HepG2 (cell line): ENCODE data around the gene CCDC82. TPM values are rescaled to one million over a fixed set of nuclear protein-coding genes. Genes with fewer than 3 reads are reported as not detected.

ENCODE experiments used
- ASH2L ChIP-seq: fragments of 300-600, 200-600 bp; sonication (generic); IDR thresholded peaks from 2 replicates; pipeline ENCODE4 v1.7.0; 2017; ENCODE audit warnings: low read depth, mild to moderate bottlenecking, moderate library complexity, mixed read lengths, low read length; ENCODE audit not compliant: insufficient read length
- ATM ChIP-seq: fragments of 450-650 bp; IDR thresholded peaks from 2 replicates; pipeline ENCODE4 v1.7.1; 2017; ENCODE audit warnings: mild to moderate bottlenecking, borderline replicate concordance
- GFI1 ChIP-seq: sonication (generic); formaldehyde crosslinking; IDR thresholded peaks from 2 replicates; pipeline ENCODE4 v1.5.0; 2020; ENCODE audit warnings: missing genetic modification reagents, mild to moderate bottlenecking, borderline replicate concordance
- ZBTB7B ChIP-seq: sonication (generic); formaldehyde crosslinking; IDR thresholded peaks from 2 replicates; pipeline ENCODE4 v1.4.0; 2020; ENCODE audit warnings: missing genetic modification reagents
- polyA plus RNA-seq, 8 experiments: library from polyadenylated mRNA; depleted of rRNA in 3 of 8; stranded (reverse) in 7 of 8; unstranded in 1 of 8; fragments of >200 nt; fragmentation: Illumina TruSeq in 4 of 8; extraction: Trizol in 4 of 8; gene quantifications; 2 replicates each; pipeline versions ENCODE4 v1.2.1 to v1.2.3, GENCODE V29; 2011 to 2016; ENCODE audit warnings: low read depth in 4 of 8, missing spikeins in 1 of 8, mixed read lengths in 1 of 8; ENCODE audit not compliant: insufficient read depth in 1 of 8
- total RNA-seq, 5 experiments: library from RNA; depleted of rRNA; stranded (reverse); fragments of >200 nt; fragmentation: Illumina TruSeq; extraction: Trizol; gene quantifications; 2 replicates each; pipeline ENCODE4 v1.2.3, GENCODE V29; 2016; ENCODE audit warnings: low read depth in 1 of 5
- TF ChIP-seq, protein P1 (sequence below): sonication (generic); formaldehyde crosslinking; IDR thresholded peaks from 2 replicates; pipeline ENCODE4 v1.4.0; 2020; ENCODE audit warnings: mild to moderate bottlenecking, missing genetic modification reagents
- TF ChIP-seq, protein P2 (sequence below): sonication (generic); formaldehyde crosslinking; IDR thresholded peaks from 2 replicates; pipeline ENCODE4 v1.4.0; 2020; ENCODE audit warnings: missing genetic modification reagents, borderline replicate concordance
- TF ChIP-seq, protein P3 (sequence below): sonication (generic); formaldehyde crosslinking; conservative IDR thresholded peaks from 2 replicates; pipeline ENCODE4 v1.4.0; 2020; ENCODE audit warnings: missing genetic modification reagents
- TF ChIP-seq, protein P4 (sequence below): sonication (generic); formaldehyde crosslinking; IDR thresholded peaks from 2 replicates; pipeline ENCODE4 v1.4.0; 2020; ENCODE audit warnings: missing genetic modification reagents, borderline replicate concordance

CCDC82 gene
- total and polyA plus RNA-seq, 2 of the 13 experiments (the other 11 are each of a cell fraction or from before 2014, with no cell fraction given) = 19.7 to 25.7 TPM

DNA sequence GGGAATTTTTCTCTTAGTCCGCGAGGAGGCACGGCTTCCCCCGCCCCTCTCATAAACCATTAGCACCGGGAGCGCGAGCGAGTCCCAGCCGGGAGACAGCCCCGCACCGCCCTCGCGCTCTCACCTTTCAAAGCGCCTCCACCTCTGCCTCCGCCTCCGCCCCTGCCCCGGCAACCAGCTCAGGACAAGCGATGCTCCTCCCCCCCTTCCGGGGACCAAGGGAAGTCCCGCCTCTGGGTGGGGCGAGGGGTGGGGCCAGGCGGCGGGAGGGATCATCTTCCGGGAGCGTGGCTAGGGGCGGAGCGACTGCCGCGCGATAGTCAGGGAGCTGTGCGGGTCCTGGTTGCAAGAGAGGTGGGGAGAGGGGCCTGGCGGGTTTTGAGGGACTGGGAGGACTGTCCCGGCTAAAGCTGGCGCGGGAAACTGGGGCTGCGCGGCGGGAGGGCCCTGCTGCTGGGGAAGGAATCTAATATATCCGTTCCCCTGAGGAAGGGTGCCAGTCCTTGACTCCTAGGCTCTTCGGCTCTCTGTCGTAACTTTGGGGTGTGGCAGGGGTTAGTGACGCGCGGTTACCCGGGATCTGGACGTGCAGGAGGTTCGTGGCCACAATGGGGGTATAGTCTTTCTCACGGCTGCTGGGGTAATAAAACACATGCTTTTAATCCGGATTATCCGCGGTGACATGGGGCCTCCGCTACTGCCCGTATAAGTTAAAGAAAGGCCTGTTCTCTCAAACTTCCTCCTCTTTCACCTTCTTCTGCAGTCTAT lies at the start of gene CCDC82, which contains the start of gene JRKL (continued):
- TF ChIP-seq, protein P1, sequence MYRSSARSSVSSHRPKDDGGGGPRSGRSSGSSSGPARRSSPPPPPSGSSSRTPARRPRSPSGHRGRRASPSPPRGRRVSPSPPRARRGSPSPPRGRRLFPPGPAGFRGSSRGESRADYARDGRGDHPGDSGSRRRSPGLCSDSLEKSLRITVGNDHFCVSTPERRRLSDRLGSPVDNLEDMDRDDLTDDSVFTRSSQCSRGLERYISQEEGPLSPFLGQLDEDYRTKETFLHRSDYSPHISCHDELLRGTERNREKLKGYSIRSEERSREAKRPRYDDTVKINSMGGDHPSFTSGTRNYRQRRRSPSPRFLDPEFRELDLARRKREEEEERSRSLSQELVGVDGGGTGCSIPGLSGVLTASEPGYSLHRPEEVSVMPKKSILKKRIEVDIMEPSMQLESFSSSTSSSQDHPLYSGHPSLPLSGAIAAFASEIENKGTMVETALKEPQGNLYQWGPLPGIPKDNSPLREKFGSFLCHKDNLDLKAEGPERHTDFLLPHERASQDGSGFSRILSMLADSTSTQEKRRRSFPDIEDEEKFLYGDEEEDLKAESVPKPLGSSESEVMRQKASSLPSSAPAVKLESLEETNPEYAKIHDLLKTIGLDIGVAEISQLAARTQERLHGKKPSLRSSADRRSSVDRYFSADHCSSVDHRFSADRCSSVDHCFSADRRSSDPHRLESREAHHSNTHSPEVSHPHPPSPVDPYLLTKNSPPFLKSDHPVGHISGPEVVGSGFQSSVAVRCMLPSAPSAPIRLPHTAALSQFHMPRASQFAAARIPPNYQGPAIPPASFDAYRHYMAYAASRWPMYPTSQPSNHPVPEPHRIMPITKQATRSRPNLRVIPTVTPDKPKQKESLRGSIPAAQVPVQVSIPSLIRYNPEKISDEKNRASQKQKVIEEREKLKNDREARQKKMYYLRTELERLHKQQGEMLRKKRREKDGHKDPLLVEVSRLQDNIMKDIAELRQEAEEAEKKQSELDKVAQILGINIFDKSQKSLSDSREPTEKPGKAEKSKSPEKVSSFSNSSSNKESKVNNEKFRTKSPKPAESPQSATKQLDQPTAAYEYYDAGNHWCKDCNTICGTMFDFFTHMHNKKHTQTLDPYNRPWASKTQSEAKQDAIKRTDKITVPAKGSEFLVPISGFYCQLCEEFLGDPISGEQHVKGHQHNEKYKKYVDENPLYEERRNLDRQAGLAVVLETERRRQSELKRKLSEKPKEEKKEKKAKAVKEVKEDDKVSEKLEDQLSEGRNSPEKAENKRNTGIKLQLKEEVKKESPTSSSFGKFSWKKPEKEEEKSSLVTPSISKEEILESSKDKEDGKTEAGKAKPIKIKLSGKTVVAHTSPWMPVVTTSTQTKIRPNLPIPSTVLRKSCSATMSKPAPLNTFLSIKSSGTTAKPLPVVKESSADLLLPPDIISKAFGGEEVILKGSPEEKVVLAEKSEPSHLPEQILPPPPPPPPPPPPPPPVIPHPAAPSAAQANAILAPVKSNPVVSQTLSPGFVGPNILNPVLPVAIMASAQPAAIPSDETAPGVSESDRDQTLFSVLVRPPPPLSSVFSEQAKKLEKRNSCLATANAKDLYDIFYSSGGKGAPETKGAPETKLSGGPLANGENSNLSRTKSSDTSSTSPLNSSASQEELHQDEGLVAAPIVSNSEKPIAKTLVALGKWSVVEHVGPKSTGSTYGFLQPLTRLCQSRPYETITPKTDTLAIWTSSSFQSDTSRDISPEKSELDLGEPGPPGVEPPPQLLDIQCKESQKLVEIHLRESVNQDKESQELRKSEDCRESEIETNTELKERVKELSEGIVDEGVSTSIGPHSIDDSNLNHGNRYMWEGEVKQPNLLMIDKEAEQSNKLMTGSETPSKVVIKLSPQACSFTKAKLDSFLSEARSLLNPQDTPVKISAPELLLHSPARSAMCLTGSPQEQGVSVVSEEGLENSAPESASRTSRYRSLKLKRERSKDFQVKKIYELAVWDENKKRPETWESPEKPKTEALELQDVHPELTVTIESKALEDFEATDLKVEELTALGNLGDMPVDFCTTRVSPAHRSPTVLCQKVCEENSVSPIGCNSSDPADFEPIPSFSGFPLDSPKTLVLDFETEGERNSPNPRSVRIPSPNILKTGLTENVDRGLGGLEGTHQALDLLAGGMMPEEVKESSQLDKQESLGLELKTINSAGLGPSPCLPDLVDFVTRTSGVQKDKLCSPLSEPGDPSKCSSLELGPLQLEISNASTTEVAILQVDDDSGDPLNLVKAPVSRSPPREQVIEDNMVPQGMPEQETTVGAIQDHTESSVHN (CRISPR knock-in tag) = no peak
- no peak for TF ChIP-seq ATM
- TF ChIP-seq, protein P2, sequence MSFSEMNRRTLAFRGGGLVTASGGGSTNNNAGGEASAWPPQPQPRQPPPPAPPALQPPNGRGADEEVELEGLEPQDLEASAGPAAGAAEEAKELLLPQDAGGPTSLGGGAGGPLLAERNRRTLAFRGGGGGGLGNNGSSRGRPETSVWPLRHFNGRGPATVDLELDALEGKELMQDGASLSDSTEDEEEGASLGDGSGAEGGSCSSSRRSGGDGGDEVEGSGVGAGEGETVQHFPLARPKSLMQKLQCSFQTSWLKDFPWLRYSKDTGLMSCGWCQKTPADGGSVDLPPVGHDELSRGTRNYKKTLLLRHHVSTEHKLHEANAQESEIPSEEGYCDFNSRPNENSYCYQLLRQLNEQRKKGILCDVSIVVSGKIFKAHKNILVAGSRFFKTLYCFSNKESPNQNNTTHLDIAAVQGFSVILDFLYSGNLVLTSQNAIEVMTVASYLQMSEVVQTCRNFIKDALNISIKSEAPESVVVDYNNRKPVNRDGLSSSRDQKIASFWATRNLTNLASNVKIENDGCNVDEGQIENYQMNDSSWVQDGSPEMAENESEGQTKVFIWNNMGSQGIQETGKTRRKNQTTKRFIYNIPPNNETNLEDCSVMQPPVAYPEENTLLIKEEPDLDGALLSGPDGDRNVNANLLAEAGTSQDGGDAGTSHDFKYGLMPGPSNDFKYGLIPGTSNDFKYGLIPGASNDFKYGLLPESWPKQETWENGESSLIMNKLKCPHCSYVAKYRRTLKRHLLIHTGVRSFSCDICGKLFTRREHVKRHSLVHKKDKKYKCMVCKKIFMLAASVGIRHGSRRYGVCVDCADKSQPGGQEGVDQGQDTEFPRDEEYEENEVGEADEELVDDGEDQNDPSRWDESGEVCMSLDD (CRISPR knock-in tag) = peak; percentile 67; the same call in 1 of the 2 replicates
- no peak; the same call in 1 of the 2 replicates for TF ChIP-seq GFI1 (CRISPR knock-in tag)
- TF ChIP-seq, protein P3, sequence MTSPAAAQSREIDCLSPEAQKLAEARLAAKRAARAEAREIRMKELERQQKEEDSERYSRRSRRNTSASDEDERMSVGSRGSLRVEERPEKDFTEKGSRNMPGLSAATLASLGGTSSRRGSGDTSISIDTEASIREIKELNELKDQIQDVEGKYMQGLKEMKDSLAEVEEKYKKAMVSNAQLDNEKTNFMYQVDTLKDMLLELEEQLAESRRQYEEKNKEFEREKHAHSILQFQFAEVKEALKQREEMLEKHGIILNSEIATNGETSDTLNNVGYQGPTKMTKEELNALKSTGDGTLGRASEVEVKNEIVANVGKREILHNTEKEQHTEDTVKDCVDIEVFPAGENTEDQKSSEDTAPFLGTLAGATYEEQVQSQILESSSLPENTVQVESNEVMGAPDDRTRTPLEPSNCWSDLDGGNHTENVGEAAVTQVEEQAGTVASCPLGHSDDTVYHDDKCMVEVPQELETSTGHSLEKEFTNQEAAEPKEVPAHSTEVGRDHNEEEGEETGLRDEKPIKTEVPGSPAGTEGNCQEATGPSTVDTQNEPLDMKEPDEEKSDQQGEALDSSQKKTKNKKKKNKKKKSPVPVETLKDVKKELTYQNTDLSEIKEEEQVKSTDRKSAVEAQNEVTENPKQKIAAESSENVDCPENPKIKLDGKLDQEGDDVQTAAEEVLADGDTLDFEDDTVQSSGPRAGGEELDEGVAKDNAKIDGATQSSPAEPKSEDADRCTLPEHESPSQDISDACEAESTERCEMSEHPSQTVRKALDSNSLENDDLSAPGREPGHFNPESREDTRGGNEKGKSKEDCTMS (CRISPR knock-in tag) = no peak
- TF ChIP-seq ASH2L = peak; percentile 54
- peak; percentile 52; the same call in 1 of the 2 replicates for TF ChIP-seq ZBTB7B (CRISPR knock-in tag)
- TF ChIP-seq, protein P4, sequence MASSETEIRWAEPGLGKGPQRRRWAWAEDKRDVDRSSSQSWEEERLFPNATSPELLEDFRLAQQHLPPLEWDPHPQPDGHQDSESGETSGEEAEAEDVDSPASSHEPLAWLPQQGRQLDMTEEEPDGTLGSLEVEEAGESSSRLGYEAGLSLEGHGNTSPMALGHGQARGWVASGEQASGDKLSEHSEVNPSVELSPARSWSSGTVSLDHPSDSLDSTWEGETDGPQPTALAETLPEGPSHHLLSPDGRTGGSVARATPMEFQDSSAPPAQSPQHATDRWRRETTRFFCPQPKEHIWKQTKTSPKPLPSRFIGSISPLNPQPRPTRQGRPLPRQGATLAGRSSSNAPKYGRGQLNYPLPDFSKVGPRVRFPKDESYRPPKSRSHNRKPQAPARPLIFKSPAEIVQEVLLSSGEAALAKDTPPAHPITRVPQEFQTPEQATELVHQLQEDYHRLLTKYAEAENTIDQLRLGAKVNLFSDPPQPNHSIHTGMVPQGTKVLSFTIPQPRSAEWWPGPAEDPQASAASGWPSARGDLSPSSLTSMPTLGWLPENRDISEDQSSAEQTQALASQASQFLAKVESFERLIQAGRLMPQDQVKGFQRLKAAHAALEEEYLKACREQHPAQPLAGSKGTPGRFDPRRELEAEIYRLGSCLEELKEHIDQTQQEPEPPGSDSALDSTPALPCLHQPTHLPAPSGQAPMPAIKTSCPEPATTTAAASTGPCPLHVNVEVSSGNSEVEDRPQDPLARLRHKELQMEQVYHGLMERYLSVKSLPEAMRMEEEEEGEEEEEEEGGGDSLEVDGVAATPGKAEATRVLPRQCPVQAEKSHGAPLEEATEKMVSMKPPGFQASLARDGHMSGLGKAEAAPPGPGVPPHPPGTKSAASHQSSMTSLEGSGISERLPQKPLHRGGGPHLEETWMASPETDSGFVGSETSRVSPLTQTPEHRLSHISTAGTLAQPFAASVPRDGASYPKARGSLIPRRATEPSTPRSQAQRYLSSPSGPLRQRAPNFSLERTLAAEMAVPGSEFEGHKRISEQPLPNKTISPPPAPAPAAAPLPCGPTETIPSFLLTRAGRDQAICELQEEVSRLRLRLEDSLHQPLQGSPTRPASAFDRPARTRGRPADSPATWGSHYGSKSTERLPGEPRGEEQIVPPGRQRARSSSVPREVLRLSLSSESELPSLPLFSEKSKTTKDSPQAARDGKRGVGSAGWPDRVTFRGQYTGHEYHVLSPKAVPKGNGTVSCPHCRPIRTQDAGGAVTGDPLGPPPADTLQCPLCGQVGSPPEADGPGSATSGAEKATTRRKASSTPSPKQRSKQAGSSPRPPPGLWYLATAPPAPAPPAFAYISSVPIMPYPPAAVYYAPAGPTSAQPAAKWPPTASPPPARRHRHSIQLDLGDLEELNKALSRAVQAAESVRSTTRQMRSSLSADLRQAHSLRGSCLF (CRISPR knock-in tag) = 0 out of 2 replicates have a peak, but pooled peaks have one; percentile 36
